Omental fat pad (tissue), 4 donors: ENCODE data around the gene TTC3. TPM values are rescaled to one million over a fixed set of nuclear protein-coding genes. Genes with fewer than 3 reads are reported as not detected.
A peak's percentile ranks its signal among the peaks of the same experiment; 100 is the strongest.
"Not testable (repeated sequence)": the region's sequence is repeated elsewhere in the genome, so short reads cannot be mapped to it uniquely, and the experiment has no call there.

Experiments
- ATAC-seq: fragments of 150-250 bp; one replicate; pipeline ENCODE4 v1.9.1; 2016; ENCODE audit warnings: mild to moderate bottlenecking, moderate library complexity; ENCODE audit not compliant: low FRiP score
- DNase-seq: peaks from one replicate; pipeline ENCODE4 v3.0.0-alpha.2; 2019; ENCODE audit warnings: low spot score
- CTCF ChIP-seq, 3 donors: fragments of 450-650 bp; IDR thresholded peaks; one replicate each; pipeline ENCODE4 v1.5.1; 2016 to 2017; ENCODE audit warnings: antibody characterized with exemption in 3 of 3, mild to moderate bottlenecking in 3 of 3, moderate library complexity in 2 of 3
- total RNA-seq, 4 donors: library from RNA; depleted of rRNA; stranded (reverse); fragments of >200 nt; gene quantifications; one replicate each; pipeline ENCODE4 v1.1.0, GENCODE V29; 2016

Gene TTC3
- 100 to 1,000 TPM in 3 of 4 donors, 10 to 100 TPM in 1; 95.4 to 241 (median 148) TPM for total RNA-seq

- ATAC-seq, result peak; percentile 94
- peak; percentile 71 for DNase-seq
- TF ChIP-seq CTCF (IDR thresholded peaks at IDR 0.05), result no peak
Measured at GRCh38 chr21:37072988-37073416, at the start of gene TTC3, which contains the start of gene PIGP. Gene TTC3, plus strand, starts transcription at chr21:37073254. Its CDS starts 14,004 bp downstream, at chr21:37087258. Gene PIGP, minus strand, starts transcription at chr21:37073071. Its CDS starts 556 bp downstream, at chr21:37072515.

GRCh38 chr21:37026499-37026898 lies 46.6 kb upstream of the TTC3 start:
- DNase-seq (no peak), ATAC-seq (no peak)
- TF ChIP-seq CTCF (IDR thresholded peaks at IDR 0.05), result no peak

GRCh38 chr21:37028570-37028969 lies 44.5 kb upstream of the TTC3 start:
- ATAC-seq, result no peak
- no peak for DNase-seq
- no peak for TF ChIP-seq CTCF (IDR thresholded peaks at IDR 0.05)

- no peak for TF ChIP-seq CTCF (IDR thresholded peaks at IDR 0.05)
- ATAC-seq, result no peak
- no peak for DNase-seq
Measured at GRCh38 chr21:37030864-37031263, 42.2 kb upstream of the TTC3 start.

GRCh38 chr21:37032293-37032692 lies 40.8 kb upstream of the TTC3 start:
- no peak for DNase-seq
- TF ChIP-seq CTCF (IDR thresholded peaks at IDR 0.05), result no peak
- ATAC-seq, result no peak

- TF ChIP-seq CTCF (IDR thresholded peaks at IDR 0.05), result no peak
- no peak for ATAC-seq
- DNase-seq, result no peak
Measured at GRCh38 chr21:37032877-37033471, 40.1 kb upstream of the TTC3 start.

- ATAC-seq, DNase-seq: not testable (repeated sequence)
Measured at GRCh38 chr21:37034394-37034793, 38.7 kb upstream of the TTC3 start.
